GM21447 (cell line): ENCODE results near the gene SERPINA3.

Experiments
- ATAC-seq: cut with Tn5 transposase; IDR thresholded peaks from one replicate; pipeline ENCODE4 v1.9.1; 2021; ENCODE audit not compliant: unreplicated experiment

SERPINA3 gene

GRCh38 chr14:94650806-94651805 lies 38.9 kb downstream of the SERPINA3 start:
- ATAC-seq: no peak

GRCh38 chr14:94653321-94653720 lies 41.1 kb downstream of the SERPINA3 start:
- no peak for ATAC-seq

- no peak for ATAC-seq
These were observed 42.1 kb downstream of the SERPINA3 start for GRCh38 chr14:94654071-94654861.

DNA sequence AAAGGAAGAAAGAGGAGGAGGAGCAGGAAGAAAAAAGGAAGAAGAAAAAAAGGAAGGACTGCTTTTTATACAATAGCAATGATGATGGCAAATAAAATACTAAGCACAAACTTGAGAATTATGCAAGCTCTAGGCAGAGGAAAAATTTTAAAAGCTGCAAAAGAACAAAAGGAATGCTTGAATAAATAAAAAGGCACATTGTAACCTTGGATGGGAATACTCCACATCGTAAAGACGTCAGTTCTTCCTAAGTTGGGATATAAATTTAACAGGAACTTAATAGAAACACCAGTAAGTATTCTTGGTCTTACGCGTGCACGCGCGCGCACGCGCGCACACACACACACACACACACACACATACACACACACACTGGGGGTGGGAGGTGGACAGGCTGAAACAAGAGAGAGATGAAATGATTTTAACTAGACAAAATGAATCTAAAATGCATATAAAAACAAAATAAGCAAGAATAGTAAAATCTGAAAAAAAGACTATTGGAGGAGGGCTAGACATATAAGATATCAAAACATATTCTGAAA lies 43.0 kb downstream of the SERPINA3 start:
- no peak for ATAC-seq

DNA sequence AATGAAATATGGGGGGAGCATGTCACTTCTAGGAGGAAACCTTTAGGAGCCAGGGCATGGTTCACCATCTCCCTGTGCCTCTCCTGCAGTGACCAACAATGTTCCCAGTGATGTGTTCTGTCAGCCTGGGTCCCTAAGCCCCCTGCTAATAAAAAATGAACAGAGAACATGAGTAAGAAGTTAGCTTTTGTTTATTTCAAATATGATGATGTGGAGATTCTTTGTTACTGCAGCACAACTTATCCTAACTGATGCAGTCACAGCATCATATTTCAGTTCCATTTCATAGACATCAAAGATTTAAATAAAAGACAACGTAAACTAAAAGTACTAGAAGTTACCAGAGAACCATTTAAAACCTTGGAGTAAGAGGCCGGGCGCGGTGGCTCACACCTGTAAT lies 43.9 kb downstream of the SERPINA3 start:
- no peak for ATAC-seq

DNA sequence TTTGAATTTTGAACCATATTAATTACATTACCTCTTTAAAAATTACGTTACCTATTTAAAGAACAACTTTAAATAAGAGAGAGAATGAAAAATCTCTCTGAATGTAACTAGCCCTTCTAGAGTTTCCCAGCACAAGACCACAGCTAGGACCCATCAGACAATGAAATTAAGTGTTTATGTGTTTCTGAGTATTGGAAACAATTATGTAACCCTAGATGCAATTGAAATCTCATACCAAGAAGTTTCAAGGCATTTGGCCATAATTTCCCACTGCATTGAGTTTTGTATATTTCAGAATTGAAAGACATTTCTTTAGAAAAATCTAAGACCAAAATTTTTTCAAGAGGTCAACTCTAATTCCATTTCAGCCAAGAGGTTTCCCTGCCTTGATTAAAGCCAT lies 47.1 kb downstream of the SERPINA3 start:
- ATAC-seq: no peak

GRCh38 chr14:94659901-94660300 lies 47.7 kb downstream of the SERPINA3 start:
- no peak for ATAC-seq

GRCh38 chr14:94660306-94660946 lies 48.2 kb downstream of the SERPINA3 start:
- ATAC-seq: no peak

DNA sequence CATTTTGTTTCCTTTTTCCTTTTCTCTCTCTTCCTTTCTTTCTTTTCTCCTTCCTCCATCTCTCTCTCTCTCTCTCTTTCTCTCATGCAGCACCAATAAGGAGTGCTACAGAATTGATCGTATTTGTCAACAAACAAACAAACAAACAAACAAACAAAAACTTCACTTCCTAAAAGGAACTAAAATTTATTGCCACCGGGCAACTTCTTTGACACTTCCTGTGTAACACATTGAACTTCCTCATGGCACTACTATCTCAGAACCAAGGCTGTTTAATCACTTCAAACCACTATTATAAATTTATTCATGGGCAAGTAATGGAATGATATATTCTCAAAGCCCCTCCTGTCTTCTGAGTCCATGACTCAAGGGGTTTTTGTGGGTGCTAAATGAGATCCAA lies 51.3 kb downstream of the SERPINA3 start:
- no peak for ATAC-seq

- no peak for ATAC-seq
These were observed 51.9 kb downstream of the SERPINA3 start for GRCh38 chr14:94663965-94664704.

DNA sequence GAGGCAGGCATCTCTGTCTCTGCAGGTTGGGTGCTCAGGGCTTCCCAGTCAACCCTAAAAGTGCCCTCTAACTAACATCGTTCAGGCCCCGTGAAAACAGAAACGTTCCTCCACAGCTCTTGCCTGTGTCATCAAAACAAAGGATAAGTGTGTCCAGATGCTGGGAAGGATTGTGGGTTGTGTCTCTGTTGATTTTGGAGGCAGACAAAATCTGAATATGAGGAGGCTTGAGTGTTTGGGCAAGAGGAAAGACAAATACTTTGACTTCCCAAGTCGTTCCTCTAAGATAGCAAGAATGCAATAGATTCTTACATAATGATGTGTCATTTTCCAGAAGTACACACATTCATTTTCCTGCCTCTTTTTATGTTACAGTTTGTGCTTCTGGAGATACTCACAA lies 52.9 kb downstream of the SERPINA3 start:
- ATAC-seq: no peak

- ATAC-seq: no peak
These were observed 53.4 kb downstream of the SERPINA3 start for GRCh38 chr14:94665544-94665943.

GRCh38 chr14:94670692-94671285 lies 58.6 kb downstream of the SERPINA3 start:
- no peak for ATAC-seq

DNA sequence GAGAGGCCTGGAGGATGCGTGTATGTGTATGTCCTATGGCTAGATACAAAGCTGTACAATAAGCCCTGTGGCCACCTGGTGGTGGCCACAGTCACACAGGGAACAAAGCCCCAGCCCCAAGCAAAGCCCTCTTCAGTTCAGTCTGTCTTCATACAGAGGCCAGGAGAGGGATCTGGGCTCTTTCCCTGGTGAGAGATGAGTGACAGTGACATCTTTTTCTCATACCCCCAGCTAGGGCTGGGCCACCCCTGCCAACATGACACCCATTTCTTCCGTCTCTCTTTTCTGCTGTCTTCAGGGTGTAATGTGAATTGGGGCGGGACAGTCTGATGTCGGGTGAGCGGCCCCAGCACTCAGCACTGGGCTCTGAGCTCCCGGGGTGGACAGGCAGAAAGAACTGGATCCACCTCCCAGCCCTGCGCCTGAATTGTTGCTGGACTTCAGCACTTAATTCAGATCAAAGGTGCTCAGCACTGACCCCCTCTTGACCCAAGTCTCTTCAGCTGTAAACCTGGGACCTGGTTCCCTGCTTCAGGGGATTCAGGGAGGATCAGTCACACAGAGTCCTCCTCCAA lies 59.8 kb downstream of the SERPINA3 start:
- no peak for ATAC-seq

GRCh38 chr14:94673071-94673470 lies 60.9 kb downstream of the SERPINA3 start:
- ATAC-seq: no peak
